ENCODE results near the gene PSMD1. TPM values are rescaled to one million over a fixed set of nuclear protein-coding genes. Genes with fewer than 3 reads are reported as not detected.
"Not testable (repeated sequence)": the region's sequence is repeated elsewhere in the genome, so short reads cannot be mapped to it uniquely, and the experiment has no call there.

The PSMD1 gene
- total RNA-seq, 1 donor from 2014 or later = 116 TPM

- FAIRE-seq (no peak), DNase-seq (ENCODE audit: low spot score in 2 of 2) (no peak)
Observed at GRCh38 chr2:231176066-231176465, 119.4 kb downstream of the PSMD1 start.

- FAIRE-seq (no peak), DNase-seq (ENCODE audit: low spot score in 2 of 2) (no peak)
Observed at GRCh38 chr2:231177156-231178025, 120.7 kb downstream of the PSMD1 start.

- DNase-seq (ENCODE audit: low spot score in 2 of 2); FAIRE-seq: not testable (repeated sequence)
Observed at GRCh38 chr2:231178805-231179204, 122.1 kb downstream of the PSMD1 start.

- peak in 1 of 2 donors; percentile 53 for DNase-seq (ENCODE audit: low spot score in 2 of 2)
- no peak for FAIRE-seq
Observed at GRCh38 chr2:231181860-231182512, 125.3 kb downstream of the PSMD1 start.

- no peak for FAIRE-seq
- DNase-seq (ENCODE audit: low spot score in 2 of 2) = no peak
Observed at GRCh38 chr2:231182513-231182899, 125.8 kb downstream of the PSMD1 start.

- DNase-seq (ENCODE audit: low spot score in 2 of 2) = no peak
- FAIRE-seq = no peak
Observed at GRCh38 chr2:231183851-231184250, 127.2 kb downstream of the PSMD1 start.

- DNase-seq (ENCODE audit: low spot score in 2 of 2) = no peak
- no peak for FAIRE-seq
Observed at GRCh38 chr2:231184319-231184718, 127.7 kb downstream of the PSMD1 start.

GRCh38 chr2:231185050-231185725, 128.5 kb downstream of the PSMD1 start:
- DNase-seq (ENCODE audit: low spot score in 2 of 2) = no peak
- FAIRE-seq = no peak

GRCh38 chr2:231185886-231186285, 129.2 kb downstream of the PSMD1 start:
- DNase-seq (ENCODE audit: low spot score in 2 of 2) = no peak
- no peak for FAIRE-seq

GRCh38 chr2:231186325-231186724, 129.7 kb downstream of the PSMD1 start:
- no peak for DNase-seq (ENCODE audit: low spot score in 2 of 2)
- no peak for FAIRE-seq

- FAIRE-seq = no peak
- no peak for DNase-seq (ENCODE audit: low spot score in 2 of 2)
Observed at GRCh38 chr2:231187736-231188505, 131.3 kb downstream of the PSMD1 start.

GRCh38 chr2:231188506-231189170, 132.0 kb downstream of the PSMD1 start:
- DNase-seq (ENCODE audit: low spot score in 2 of 2) (no peak), FAIRE-seq (no peak)

- DNase-seq (ENCODE audit: low spot score in 2 of 2) (no peak), FAIRE-seq (no peak)
Observed at GRCh38 chr2:231189171-231189530, 132.5 kb downstream of the PSMD1 start.

- DNase-seq (ENCODE audit: low spot score in 2 of 2) = no peak
- FAIRE-seq = no peak
Observed at GRCh38 chr2:231189571-231190495, 133.2 kb downstream of the PSMD1 start.

GRCh38 chr2:231190531-231191197, 134.0 kb downstream of the PSMD1 start:
- peak in 1 of 2 donors; percentile 59 for DNase-seq (ENCODE audit: low spot score in 2 of 2)
- no peak for FAIRE-seq

GRCh38 chr2:231191896-231192872, 135.5 kb downstream of the PSMD1 start:
- peak in 1 of 2 donors; percentile 40 for DNase-seq (ENCODE audit: low spot score in 2 of 2)
- FAIRE-seq = no peak

- no peak for FAIRE-seq
- no peak for DNase-seq (ENCODE audit: low spot score in 2 of 2)
Observed at GRCh38 chr2:231193216-231193615, 136.5 kb downstream of the PSMD1 start.

All from frontal cortex (tissue), 4 donors.